ENCODE results near the gene PPP1R7.

Gene PPP1R7

DNA sequence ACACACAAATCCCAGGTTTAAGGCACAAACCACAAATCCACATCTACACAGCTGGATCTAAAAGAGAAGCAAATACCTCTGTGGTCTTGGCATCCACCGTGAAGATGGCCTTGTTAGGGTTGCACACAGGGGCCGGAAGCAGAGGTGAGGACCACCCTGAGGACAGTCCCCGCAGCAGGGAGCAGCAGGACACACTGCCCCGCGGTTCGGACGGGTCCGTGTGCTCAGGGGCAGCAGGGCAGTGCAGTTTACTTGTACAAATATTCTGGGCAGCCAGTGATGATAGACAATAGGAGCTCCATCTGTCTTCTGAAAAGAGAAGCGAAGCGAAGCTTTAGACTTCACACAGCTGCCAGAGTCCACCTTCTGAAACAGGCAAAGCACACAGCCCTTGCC, 9.8 kb upstream of the PPP1R7 start:
- DNase-seq (ENCODE audit: low read depth), result no peak

DNA sequence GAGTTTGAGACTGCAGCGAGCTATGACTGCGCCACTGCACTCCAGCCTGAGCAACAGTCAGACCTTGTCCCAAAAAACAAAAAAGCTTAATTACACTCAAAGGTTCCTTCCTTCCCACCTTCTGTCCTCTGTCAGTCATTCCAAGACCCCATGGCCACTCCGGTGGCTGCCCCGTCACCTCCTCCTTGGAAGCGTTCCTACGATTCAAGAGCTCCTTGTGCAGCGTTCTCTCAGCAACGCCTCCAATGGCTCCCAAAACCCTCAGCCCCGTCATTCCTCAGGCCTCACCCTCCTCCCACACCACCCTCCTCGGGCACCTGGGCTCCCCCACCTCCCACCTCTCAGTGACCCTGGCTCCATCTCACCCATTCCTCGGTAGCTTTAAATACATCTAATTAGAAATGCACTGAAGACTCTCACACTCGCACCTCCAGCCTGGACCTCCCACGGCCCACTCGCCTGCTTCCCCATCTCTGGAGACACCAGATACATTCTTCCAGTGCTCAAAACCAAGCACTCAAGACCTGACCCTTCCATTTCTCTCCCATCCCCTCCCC, 9.0 kb upstream of the PPP1R7 start:
- DNase-seq (ENCODE audit: low read depth), result no peak

DNA sequence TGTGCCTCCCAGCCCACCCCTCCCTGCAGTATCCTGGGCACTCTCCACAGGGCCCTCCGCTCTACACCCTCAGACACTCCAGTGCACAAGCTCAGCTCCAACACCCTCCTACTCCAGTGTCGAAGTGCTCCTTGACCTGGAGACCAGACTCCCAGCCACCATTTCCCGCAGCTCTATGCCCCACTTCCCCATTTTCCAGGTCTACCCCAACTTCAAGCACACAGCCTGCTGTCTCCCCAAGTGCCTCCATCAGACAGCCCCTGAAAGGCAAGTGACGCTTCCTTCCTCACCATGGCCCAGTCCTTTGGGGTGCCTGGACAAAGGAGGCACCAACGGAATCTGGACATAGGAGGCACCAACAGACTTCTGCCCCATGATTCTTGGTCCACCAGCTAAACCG, 8.2 kb upstream of the PPP1R7 start:
- DNase-seq (ENCODE audit: low read depth), result no peak

DNA sequence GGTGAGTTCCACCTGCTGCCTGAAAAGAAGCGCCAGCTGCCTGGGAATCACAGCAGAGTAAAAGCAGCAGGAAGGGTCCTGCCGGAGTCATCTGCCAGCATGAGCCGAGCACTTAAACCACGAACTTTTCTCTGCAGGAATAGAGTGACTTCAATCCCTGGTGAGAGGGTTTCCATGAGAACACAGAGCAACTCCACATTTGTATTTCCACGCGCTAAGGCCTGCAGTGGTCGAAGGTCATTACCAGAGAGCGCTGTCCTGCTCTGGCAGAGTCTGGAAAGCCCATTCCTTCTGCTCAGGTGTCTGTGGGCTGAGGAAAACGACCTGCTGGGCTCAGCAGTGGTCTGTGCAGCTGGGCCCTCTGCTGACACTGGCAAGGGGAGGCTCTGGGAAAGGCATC, 7.7 kb upstream of the PPP1R7 start:
- no peak for DNase-seq (ENCODE audit: low read depth)

DNA sequence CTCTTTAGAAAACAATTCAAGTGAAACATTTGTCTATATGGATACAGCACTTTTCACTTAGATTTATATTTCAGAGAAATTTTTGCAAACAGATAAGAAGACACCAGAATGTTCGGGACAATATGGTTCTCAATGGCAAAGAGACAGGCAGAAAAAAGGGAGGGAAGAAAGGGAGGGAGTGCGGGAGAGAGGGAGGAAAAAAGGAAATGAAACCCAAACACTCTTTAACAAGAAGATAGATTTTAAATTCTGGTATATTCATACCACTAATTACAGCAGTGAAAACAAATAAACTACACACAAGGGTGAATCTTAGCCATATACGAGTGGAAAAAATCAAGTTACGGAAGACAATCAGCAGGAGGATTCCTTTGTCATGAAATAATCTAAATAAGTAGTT, 4.0 kb upstream of the PPP1R7 start:
- DNase-seq (ENCODE audit: low read depth), result no peak

DNA sequence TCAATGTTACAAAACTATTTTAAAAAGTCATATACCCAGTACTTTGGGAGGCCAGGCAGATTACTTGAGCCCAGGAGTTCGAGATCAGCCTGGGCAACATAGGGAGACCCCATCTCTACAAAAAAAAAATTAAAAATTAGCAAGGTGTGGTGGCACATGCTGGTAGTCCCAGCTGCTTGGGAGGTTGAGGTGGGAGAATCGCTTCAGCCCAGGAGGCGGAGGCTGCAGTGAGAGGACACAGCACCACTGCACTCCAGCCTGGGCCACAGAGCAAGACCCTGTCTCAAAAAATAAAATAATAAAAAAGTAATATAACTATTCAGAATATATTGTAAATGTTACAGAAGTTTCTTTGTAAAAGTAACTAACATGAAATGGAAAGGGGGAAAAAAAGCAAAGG, 2.9 kb upstream of the PPP1R7 start:
- no peak for DNase-seq (ENCODE audit: low read depth)

DNA sequence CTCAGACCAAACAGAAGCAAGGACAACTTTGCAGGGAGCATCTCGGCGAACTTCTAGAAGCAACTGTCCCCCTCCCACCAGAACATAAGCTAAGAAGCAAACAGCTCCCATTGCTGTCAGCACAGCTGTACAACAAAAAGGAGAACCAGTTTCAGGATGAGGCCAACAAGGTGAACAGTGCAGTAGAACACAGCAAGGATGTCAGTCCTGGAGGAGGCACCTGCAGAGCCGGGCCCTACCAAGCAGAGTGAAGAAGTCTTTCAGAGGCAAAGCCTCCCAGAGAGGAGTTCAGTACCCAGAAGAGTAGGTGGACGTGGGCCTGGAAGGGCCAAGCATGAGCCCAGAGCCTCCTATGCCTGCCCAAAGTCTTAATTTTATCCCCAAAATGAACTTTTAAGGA, 2.0 kb upstream of the PPP1R7 start:
- DNase-seq (ENCODE audit: low read depth), result no peak

DNA sequence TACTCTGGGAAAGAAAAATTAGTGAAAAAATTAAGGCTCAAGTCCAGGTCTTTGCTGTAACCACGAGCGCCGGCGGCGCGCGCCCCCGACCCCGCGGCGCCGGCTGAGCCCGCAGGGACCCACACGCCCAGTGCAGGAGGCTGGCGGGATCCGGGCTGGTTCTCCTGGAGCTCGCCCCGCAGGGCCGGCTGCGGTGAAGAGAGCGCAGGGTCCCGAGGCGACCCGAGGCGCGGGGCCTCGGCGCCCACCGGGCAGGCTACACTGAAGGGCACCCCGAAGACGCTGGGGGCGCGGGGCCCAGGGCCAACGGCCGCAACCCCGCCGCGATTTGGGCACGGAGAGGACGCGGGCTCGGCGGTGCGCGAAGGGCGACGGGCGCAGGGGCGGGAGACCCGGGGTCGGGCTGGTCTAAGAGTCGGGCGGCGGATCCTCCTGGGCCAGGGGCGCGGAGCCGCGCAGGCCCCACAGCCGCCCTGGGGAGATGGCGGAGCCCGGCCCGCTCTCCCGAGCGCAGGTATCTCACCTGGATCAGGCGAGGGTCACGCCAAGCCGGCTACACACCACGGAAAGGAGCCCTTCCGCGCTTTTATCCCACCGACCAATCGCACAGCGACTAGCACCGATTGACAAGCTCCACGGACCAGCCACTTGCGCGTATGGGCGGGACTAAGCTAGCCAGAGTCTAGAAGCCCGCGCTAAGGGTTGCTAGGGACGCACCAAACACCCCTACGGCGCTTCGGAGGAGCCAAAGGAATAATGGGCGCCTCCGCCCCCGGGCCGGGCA, 1.2 kb upstream of the PPP1R7 start, which contains the start of gene PASK:
Gene PASK (minus strand): TSS at position 582 of the 784 bp plus-strand sequence. CDS start 6,440 bp downstream, outside the sequence.
- peak; percentile 63 for DNase-seq (ENCODE audit: low read depth)

DNA sequence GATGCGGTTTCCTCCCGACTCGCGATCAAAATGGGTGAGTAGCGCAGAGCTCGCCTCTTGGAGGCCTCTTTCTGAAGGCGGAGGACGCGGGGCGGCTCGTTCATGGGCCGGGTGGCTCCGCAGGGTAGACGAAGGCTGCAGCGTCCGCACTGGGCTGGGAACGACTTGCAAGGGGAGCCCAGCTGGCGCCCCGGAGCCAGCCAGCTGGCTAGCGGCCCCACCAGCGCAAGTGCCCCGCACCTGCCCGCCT, 667 bp upstream of the PPP1R7 start:
- DNase-seq (ENCODE audit: low read depth), result no peak

DNA sequence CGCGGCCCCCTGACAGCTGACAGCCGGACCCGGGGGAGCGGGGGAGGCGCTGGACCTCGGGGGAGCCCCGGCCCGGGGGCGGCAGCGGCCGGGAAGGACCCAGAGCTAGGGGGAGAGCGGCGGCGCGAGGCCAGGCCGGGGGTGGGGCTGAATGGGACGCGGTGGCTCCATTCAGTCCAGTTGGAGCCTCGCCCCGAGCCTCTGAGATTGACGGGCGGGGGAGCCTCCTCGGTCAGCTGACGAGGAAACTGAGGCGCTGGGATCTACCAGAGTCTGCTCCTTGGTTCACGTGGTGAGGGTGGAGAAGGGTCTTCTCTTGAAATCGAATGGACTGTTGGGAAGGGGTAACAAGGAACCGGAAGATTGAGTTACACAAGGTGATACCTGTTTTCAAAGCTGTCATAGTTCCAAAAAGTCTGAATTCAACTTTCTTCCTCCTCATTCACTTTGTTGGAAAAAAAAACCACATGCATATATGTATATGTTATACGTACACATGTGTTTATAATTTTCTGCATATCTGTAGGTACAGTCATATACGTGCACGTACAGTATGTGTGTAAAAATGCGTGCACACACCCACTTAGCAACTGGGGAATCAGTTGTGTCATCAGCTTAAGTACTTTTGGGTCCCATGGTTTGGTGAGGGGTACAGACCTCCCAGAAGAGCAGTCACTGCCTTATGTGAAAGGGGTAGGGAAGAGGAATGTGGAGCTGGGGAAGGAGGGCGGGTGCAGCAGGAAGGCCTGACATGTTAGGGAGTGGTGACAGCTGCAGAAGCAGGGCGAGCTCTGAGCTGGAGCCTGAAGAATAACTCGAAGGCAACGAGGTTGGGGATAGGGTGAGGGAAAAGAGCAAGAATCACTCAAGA, 628 bp downstream of the PPP1R7 start:
- DNase-seq (ENCODE audit: low read depth), result no peak

DNA sequence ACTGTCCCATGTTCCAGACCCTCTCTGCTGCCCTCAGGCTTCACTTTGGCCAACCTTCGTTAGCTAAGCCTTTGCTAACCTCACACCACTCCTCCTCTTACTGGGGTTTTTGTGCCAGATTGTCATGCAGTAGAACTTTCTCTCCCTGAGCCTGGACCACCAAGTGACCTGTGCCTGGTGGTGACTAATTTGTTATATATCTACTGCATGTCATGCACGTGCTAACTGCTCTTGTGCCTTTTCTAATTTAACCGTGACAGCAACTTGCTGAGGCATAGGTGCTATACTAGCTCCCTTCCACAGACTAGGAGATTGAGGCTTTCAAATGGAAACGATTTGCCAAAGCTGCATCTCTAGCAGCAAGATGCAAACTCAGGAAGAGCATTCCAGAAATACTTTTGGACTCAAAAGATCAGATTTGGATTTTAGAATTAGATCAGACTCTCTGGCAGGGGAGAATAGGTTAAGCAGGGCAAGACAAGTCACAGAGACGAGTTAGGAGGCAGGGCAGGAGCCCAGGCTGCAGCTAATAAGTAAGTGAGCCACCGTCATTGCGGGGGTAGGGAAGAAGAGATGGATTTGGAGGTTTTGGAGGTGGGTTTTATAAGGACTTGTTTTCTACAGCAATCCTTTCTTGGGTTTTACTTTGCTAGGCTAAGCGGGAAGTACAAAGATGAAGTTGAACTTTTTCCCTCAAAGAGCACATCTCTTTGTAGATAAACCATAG, 1.8 kb downstream of the PPP1R7 start:
- DNase-seq (ENCODE audit: low read depth), result no peak

DNA sequence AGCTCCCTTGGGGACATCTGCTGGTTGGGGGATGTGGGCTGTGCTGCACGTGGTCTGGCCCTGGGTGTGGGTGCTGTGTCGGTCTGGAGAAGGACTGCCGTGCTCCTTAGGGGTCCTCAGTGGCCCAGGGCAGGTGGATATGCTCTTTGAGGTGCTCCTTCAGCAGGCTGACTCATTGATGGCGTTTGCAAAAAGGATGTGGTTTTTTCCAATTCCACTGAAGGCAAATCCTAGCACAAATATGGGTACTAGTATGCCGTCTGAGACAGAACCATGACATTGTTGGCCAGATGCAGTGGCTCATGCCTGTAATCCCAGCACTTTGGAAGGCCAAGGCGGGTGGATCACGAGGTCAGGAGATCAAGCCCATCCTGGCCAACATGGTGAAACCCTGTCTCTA, 3.3 kb downstream of the PPP1R7 start:
- DNase-seq (ENCODE audit: low read depth), result no peak

DNA sequence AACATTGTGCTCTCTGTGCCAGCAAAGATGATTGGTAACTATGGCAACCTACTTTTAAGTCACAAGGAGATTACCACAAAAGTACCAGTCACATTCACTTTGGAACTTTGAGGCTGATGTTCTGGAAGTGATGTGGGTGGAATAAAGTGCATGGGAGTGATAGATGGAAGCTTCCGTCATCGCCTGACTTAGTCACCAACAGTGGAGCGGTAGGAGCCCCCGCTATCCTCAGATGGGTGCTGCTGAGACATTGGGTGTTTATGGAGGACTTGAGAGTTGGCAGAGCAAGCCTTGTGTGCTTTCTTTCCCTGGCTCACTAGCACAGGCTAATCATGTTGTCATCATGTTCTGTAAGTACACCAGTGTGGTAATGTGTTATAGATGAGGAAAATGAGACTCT, 4.6 kb downstream of the PPP1R7 start:
- DNase-seq (ENCODE audit: low read depth), result no peak

DNA sequence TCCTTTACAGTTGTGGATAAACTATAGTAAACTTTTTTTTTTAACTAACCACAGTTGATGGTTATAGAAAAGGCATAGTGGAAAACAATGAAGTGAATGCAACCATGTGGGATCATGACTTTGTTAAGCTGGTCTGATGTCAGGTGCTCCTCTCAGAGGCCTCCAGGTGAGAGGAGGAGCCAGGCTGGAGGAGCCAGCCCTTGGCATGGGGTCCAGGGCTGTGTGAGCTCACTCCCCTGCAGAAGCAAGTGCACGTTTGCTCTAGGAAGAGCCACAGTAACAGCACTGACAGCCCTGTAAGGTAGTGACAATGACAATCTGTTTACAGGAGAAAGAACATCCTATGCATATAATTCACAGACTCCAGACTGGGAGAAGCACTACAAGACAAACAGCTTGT, 5.7 kb downstream of the PPP1R7 start:
- no peak for DNase-seq (ENCODE audit: low read depth)

DNA sequence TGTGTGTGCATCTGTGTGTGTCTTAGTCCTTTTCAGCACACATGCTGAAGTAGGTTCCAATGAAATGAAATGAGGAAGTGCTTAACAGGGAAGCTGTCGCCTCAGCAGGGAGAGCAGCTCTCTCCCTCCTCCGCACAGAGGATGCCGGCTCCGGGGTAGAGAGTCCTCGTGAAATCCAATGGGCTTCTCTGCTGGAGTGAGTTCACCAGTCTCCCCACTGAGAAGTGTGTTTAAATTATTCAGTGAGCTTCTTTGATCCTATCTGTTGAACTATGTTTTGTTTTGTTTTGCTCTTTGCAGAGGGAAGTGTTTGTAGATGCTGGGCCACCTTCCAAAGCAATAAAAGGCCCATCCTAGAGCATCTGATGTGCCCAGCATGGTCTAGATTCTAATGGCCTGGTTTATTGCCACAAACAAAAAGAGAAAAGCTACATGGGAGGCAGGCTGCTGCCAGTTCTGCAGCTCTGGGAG, 6.7 kb downstream of the PPP1R7 start:
- DNase-seq (ENCODE audit: low read depth), result no peak

DNA sequence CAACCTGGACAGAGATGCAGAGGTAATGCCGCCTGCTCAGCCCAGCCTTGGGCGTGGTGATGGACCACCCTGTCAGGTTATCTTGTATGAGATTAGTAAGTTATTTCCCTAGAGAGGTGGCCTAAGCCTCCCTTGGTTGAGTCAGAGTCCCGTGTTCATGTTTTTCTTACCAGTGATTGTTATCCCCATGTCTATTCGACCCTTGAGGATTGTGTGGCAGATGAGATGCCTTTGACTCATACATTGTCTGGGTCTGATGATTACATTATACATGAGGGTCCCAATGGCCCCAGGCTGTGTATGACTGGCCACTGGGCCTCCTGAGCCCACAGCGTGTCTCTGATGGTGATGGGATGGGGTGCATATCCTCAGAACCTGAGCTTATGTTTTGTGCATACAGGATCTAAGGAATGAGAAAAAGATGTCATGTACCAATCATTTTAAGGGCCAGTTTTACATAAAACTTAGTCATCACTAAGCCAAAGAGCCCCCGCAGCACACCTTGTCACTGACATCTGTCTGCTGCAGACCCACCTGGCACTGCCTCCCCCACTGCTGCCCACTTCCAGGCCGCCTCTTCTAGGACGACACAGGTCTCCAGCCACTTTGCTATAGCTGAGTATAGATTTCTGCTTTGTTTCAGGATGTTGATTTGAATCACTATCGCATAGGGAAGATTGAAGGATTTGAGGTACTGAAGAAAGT, 7.7 kb downstream of the PPP1R7 start:
- no peak for DNase-seq (ENCODE audit: low read depth)

DNA sequence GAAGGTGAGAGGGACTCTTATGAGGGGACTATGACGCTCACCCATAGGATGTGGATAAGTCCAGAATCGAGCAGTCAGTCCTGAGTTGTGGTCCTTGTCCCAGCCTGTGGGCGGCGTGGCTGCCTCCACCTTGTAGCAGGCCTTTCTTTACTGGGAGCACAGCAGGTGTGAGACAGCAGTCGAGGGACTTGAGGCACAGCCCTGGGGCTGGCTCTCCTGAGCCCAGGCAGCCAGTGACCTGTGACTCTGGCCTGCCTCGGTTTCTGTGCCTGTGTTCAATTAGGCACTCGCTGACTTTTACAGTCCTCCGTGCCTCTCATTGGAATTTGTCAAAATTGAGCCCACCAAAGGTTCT, 8.3 kb downstream of the PPP1R7 start:
- no peak for DNase-seq (ENCODE audit: low read depth)

DNA sequence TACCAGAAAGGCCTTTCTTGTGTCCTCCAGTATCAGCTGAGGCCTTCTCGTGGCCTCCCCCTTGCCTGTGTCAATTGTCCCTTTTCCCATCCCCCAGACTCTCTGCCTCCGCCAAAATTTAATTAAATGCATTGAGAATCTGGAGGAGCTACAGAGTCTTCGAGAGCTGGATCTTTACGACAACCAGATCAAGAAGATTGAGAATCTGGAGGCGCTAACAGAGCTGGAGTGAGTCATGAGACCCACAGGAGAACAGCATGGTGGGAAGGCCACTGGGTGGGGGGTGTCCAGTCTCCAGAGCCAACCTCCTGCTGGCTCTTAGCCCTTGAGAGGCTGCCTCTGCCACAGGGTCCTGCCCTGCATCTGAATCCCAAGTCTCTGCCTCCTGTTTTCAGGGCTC, 8.8 kb downstream of the PPP1R7 start:
- DNase-seq (ENCODE audit: low read depth), result no peak

DNA sequence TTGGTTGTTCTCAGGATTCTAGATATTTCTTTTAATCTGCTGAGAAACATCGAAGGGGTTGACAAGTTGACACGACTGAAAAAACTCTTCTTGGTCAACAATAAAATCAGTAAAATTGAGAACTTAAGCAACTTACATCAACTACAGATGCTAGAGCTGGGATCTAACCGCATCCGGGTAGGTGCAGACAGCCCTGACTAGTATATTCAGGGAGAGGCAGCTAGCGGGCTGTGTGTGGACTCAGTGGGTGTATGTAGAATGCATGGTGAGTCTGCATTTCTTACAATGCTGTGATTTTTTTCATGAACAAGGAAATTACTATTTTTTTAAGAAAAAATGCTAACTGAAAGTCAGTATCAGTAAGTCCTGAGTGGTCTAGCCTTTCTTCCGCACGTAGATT, 10.1 kb downstream of the PPP1R7 start:
- DNase-seq (ENCODE audit: low read depth), result no peak

DNA sequence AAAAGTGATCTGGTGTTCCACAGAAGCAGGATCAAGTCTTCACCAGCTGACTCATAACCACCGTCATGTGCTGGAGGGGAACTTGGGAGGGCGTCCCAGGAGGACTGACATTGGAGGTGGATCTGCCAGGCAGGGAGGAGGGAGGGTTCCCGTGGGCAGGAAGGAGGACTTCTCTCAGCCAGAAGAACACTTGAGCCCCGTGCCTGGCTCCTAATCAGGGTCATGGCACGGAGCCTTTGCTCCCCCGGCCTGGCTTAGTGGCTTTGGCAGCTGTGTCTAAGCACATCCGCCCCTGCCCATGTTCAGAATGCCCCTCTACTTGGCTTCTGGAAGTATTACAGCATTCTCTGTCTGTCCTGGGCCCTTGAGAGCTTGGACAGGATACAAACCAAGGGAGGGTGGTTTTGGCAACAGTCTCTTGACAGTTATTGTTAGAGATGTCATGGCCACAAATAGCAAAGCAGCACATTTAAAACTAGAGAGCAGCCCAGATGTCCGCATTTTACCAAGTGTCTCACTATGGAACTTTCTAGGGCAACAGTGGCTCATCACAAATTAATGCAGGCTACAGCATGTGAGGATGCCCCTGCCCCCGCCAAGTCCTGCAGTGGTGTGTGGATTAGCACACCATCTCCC, 11.5 kb downstream of the PPP1R7 start:
- peak; percentile 91 for DNase-seq (ENCODE audit: low read depth)

DNA sequence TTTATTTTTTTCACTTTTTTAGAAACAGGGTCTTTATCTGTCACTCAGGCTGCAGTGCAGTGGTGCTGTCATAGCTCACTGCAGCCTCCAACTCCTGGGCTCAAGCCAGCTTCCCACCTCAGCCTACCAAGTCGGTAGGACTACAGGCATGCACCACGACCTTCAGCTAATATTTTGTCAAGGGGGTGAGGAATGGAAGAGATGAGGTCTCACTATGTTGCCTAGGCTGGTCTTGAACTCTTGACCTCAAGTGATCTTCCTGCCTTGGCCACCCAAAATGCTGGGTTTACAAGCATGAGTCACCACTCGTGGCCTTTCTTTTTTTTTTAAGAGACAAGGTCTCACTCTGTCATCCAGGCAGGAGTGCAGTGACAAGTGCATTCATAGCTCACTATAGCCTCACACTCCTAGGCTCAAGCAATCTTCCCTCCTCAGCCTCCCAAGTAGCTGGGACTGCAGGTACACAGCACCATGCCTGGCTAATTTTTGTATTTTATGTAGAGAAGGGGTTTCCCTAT, 13.4 kb downstream of the PPP1R7 start:
- DNase-seq (ENCODE audit: low read depth), result no peak

All from GM04503 (cell line).